Testis (tissue), 5 donors: ENCODE data around the gene NOA1. TPM values are rescaled to one million over a fixed set of nuclear protein-coding genes. Genes with fewer than 3 reads are reported as not detected.

ENCODE experiments used
- DNase-seq: peaks from one replicate; pipeline ENCODE4 v3.0.0-alpha.2; 2019
- H3K27ac ChIP-seq, 2 donors: fragments of 200-600 bp; sonication (generic); one replicate each; pipeline ENCODE4 v1.5.1; 2019
- H3K27me3 ChIP-seq: fragments of 200-600 bp; sonication (generic); one replicate; pipeline ENCODE4 v1.5.1; 2019
- H3K36me3 ChIP-seq: fragments of 200-600 bp; sonication (generic); one replicate; pipeline ENCODE4 v1.5.1; 2017; ENCODE audit warnings: low read depth; ENCODE audit errors: missing control alignments
- H3K4me1 ChIP-seq: fragments of 200-600 bp; sonication (generic); one replicate; pipeline ENCODE4 v1.5.1; 2019
- H3K4me3 ChIP-seq, 2 donors: fragments of 200-600 bp; sonication (generic); one replicate each; pipeline ENCODE4 v1.5.1; 2017 to 2019
- H3K9me3 ChIP-seq: fragments of 200-600 bp; sonication (generic); one replicate; pipeline ENCODE4 v1.5.1; 2017
- POLR2A ChIP-seq: fragments of 450-650 bp; IDR thresholded peaks from one replicate; pipeline ENCODE4 v1.6.1; 2017; ENCODE audit warnings: antibody characterized with exemption, mild to moderate bottlenecking, moderate library complexity
- WGBS, 2 donors: methylation state at CpG; one replicate each; pipeline ENCODE4 v1.1.5; 2018; 5-methylcytosine and 5-hydroxymethylcytosine counted together
- intact Hi-C: fragments of 100-400 bp; cut with DNase I; formaldehyde crosslinking; loops from one replicate; pipeline ENCODE4 v1.15.1; 2023; ENCODE audit warnings: low total_unique reads
- long read RNA-seq, 2 donors: transcript quantifications; one replicate each; lab custom pipeline, GENCODE V29; 2026
- polyA plus RNA-seq: library from polyadenylated mRNA; stranded (reverse); fragments of 350-450 nt; fragmentation: Illumina TruSeq; extraction: RNeasy Lipid Tissue Mini Kit (QIAGEN cat#74804); gene quantifications from one replicate; pipeline ENCODE4 v1.2.3, GENCODE V29; 2014; ENCODE audit warnings: low read depth, low replicate concordance; ENCODE audit not compliant: insufficient read depth
- total RNA-seq, 2 donors: library from RNA; depleted of rRNA; stranded (reverse); fragments of >200 nt; gene quantifications; one replicate each; pipeline ENCODE4 v1.2.3, GENCODE V29; 2016
- TF ChIP-seq, protein P1 (sequence below), 3 experiments: fragments of 450-650 bp in 2 of 3; fragments of 200-600 bp in 1 of 3; sonication (generic) in 1 of 3; IDR thresholded peaks; one replicate each; pipeline ENCODE4 v1.5.1; 2016 to 2019; ENCODE audit warnings: antibody characterized with exemption in 3 of 3, mild to moderate bottlenecking in 2 of 3, moderate library complexity in 1 of 3

The NOA1 gene
- total RNA-seq (10 to 100 TPM; 16.9 to 18.1 TPM), polyA plus RNA-seq (13.7 TPM)
- long read RNA-seq, donor 1, transcript NOA1-201 (7 exons, 3,415 nt): major isoform, 17 of 17 reads
- long read RNA-seq, donor 1, partial matches to known transcripts: 0 of 17 reads
- long read RNA-seq, donor 1, other reads (novel, unspliced or antisense): 0 of 17 reads
- long read RNA-seq, donor 2, transcript NOA1-201 (7 exons, 3,415 nt): major isoform, 7 of 7 reads
- long read RNA-seq, donor 2, partial matches to known transcripts: 0 of 7 reads
- long read RNA-seq, donor 2, other reads (novel, unspliced or antisense): 0 of 7 reads

DNA sequence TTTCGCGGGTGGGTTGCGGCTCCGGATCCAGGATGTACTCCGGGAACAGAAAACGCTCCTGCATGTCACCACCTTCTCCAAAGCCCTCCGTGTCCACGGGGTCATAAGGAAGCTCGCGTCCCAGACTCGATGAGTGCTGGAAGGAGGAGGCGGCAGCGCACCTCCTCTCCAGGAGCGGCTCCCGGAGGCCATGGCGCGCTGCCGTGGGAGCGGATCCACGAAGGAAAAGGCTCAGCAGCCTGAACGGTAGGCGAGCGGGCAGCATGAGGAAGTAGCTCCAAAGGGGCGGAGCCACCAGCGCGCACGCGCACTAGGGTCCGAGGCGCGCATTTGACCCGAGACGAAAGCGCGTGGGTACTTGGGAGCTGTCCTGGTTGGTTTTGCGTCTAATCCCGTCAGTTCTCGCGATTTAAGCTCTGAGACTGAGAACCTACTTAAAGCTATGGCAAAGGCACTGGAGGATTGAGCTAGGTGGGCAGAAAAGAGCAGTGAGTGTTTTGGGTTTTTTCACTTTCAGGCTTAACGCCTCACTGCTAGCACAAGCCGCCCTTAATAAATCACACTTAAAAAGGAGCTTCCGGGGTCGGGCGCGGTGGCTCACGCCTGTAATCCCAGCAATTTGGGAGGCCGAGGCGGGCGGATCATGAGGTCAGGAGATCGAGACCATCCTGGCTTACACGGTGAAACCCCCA is at the start of gene NOA1:
Gene NOA1 (minus strand): TSS at position 286 of the 692 bp plus-strand sequence. CDS start 21 bp downstream, at position 265.
- Histone ChIP-seq H3K9me3 (no peaks in the 10 kb centered on the region), H3K4me1 (peaks cover 16% of the 10 kb centered on the region), H3K4me3 (peak within 1 kb of the TSS; percentile 92 to 97), H3K27ac (peak within 1 kb of the TSS; percentile 73 to 93), H3K27me3 (no peaks in the 10 kb centered on the region), H3K36me3 (no peaks in the 10 kb centered on the region)
- DNase-seq: peak; percentile 99
- intact Hi-C loops: loop anchor here (5.0 kb wide), 1 partner anchor 70 kb away; the partner anchor contains the start of gene REST
- WGBS, 2 donors: 0 to 1% methylated on average over 39 to 51 of the region's 51 CpGs
- TF ChIP-seq POLR2A: no peak
- TF ChIP-seq, protein P1, sequence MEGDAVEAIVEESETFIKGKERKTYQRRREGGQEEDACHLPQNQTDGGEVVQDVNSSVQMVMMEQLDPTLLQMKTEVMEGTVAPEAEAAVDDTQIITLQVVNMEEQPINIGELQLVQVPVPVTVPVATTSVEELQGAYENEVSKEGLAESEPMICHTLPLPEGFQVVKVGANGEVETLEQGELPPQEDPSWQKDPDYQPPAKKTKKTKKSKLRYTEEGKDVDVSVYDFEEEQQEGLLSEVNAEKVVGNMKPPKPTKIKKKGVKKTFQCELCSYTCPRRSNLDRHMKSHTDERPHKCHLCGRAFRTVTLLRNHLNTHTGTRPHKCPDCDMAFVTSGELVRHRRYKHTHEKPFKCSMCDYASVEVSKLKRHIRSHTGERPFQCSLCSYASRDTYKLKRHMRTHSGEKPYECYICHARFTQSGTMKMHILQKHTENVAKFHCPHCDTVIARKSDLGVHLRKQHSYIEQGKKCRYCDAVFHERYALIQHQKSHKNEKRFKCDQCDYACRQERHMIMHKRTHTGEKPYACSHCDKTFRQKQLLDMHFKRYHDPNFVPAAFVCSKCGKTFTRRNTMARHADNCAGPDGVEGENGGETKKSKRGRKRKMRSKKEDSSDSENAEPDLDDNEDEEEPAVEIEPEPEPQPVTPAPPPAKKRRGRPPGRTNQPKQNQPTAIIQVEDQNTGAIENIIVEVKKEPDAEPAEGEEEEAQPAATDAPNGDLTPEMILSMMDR (IDR thresholded peaks at IDR 0.05): no peak

DNA sequence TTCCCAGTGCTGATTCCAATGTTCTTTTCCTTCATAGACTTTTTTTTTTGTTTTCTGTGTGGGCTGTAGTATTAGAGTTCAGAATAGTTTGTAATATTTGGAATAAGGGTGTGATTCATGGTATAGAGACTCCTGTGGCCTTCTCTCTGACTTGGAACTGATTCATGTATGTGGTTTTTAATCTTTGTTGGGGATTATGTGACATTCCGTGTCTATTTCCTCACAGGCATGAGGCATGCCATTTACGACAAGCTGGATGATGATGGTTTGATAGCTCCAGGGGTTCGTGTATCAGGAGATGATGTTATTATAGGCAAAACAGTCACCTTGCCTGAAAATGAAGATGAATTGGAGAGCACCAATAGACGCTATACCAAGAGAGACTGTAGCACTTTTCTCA is 45.7 kb upstream of the NOA1 start:
- H3K9me3 ChIP-seq: no peaks in the 10 kb centered on the region
- 90 to 91% methylated on average over 4 of the region's 4 CpGs for WGBS, 2 donors
- H3K27me3 ChIP-seq: no peaks in the 10 kb centered on the region
- DNase-seq: no peak
- intact Hi-C loops: no loop called here
- no peaks in the 10 kb centered on the region for H3K36me3 ChIP-seq
- no peak overlapping the region for H3K27ac ChIP-seq
- H3K4me1 ChIP-seq: peaks cover 13% of the 10 kb centered on the region
- TF ChIP-seq POLR2A: no peak
- TF ChIP-seq, protein P1 (IDR thresholded peaks at IDR 0.05): no peak
- H3K4me3 ChIP-seq: no peak overlapping the region

DNA sequence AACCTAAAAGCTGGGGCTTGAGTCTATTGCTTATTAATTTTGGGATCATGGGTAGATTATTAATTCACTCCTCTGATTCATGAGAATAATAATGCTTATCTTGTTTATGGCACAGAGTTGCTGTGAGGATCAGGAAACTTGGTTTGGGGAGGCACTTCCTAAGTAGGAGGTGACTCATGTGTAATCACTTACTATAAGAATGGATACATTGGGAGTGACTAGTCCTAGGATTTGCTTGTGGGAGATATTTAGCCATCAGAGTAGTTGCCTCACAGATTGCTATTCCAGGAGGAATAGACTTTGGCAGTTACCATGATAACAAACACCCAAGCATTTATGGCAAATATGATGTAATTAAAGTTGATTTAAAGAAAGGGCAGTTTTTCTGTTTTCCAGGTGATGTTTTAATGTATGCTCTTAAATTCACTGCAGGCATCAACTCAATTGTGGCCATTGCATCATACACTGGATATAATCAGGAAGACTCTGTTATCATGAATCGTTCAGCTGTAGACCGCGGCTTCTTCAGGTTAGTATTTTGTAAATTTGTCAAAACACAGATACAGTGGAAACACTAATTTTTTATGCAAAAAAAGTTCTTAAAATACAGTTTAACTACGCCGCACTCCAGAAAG is 43.2 kb upstream of the NOA1 start:
- Histone ChIP-seq H3K9me3 (no peaks in the 10 kb centered on the region), H3K4me1 (peaks cover 13% of the 10 kb centered on the region), H3K27me3 (no peaks in the 10 kb centered on the region), H3K36me3 (no peaks in the 10 kb centered on the region), H3K27ac (no peak overlapping the region), H3K4me3 (no peak overlapping the region)
- 85 to 91% methylated on average over 5 of the region's 5 CpGs for WGBS, 2 donors
- intact Hi-C loops: no loop called here
- TF ChIP-seq, protein P1 (IDR thresholded peaks at IDR 0.05): no peak
- TF ChIP-seq POLR2A: no peak
- no peak for DNase-seq

DNA sequence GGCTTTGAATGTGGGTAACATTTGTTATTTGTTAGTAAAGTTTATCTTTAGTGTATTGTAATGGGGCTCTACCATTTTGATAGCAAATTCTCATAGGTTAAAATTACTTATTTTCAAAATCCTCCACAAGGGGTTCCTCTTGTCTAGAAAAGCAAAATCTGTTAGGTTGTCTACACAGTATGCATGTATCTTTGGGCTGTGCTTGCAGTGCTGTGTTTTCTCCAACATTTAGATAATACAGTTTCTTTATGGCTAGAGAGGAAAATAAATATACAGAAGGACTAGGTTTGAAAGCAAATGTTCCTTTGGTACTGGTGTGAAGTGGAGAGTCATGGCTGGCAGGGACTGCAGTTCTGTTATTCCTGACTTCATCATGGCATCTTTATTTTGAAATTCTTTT is 41.6 kb upstream of the NOA1 start:
- Histone ChIP-seq H3K9me3 (no peaks in the 10 kb centered on the region), H3K36me3 (no peaks in the 10 kb centered on the region), H3K27ac (peak overlapping the region in 1 of 2 donors; percentile 32), H3K4me3 (no peak overlapping the region), H3K4me1 (peaks cover 13% of the 10 kb centered on the region), H3K27me3 (no peaks in the 10 kb centered on the region)
- intact Hi-C loops: no loop called here
- no peak for DNase-seq
- no peak for TF ChIP-seq POLR2A
- TF ChIP-seq, protein P1 (IDR thresholded peaks at IDR 0.05): no peak
